H9 (cell line): ENCODE measurements around the gene ZNF407. TPM values are rescaled to one million over a fixed set of nuclear protein-coding genes. Genes with fewer than 3 reads are reported as not detected.

Experiments
- DNase-seq: peaks from one replicate; pipeline ENCODE4 v3.0.0-alpha.2; 2017
- H2AFZ ChIP-seq: one replicate; pipeline ENCODE4 v1.6.1; 2013; ENCODE audit warnings: mild to moderate bottlenecking, low read length, control low read depth, moderate library complexity
- H2AK5ac ChIP-seq: 2 replicates; pipeline ENCODE4 v1.6.1; 2013; ENCODE audit warnings: low read length, control low read depth, mixed read lengths; ENCODE audit not compliant: insufficient read length
- H2BK120ac ChIP-seq: one replicate; pipeline ENCODE4 v1.6.1; 2013; ENCODE audit warnings: low read depth, mild to moderate bottlenecking, low read length, control low read depth, inconsistent platforms; ENCODE audit not compliant: poor library complexity, severe bottlenecking
- H2BK12ac ChIP-seq: 2 replicates; pipeline ENCODE4 v1.6.1; 2013; ENCODE audit warnings: low read length, control low read depth, mixed read lengths, low read depth; ENCODE audit not compliant: insufficient read length
- H2BK15ac ChIP-seq: 2 replicates; pipeline ENCODE4 v1.6.1; 2013; ENCODE audit warnings: low read depth, low read length, control low read depth
- H2BK20ac ChIP-seq: one replicate; pipeline ENCODE4 v1.6.1; 2013; ENCODE audit warnings: low read depth, mild to moderate bottlenecking, low read length, control low read depth, inconsistent platforms; ENCODE audit not compliant: poor library complexity, severe bottlenecking
- H2BK5ac ChIP-seq: 2 replicates; pipeline ENCODE4 v1.6.1; 2013; ENCODE audit warnings: low read length, control low read depth, mixed read lengths; ENCODE audit not compliant: insufficient read length
- H3K14ac ChIP-seq: 2 replicates; pipeline ENCODE4 v1.6.1; 2013; ENCODE audit warnings: low read length, control low read depth; ENCODE audit not compliant: insufficient read depth
- H3K18ac ChIP-seq: 2 replicates; pipeline ENCODE4 v1.6.1; 2013; ENCODE audit warnings: low read depth, mild to moderate bottlenecking, mixed read lengths, low read length, control low read depth; ENCODE audit not compliant: insufficient read length
- H3K23ac ChIP-seq: 2 replicates; pipeline ENCODE4 v1.6.1; 2013; ENCODE audit warnings: low read length, control low read depth, mixed read lengths, low read depth; ENCODE audit not compliant: insufficient read length
- H3K23me2 ChIP-seq: 2 replicates; pipeline ENCODE4 v1.6.1; 2013; ENCODE audit warnings: low read depth, mild to moderate bottlenecking, mixed read lengths, low read length, control low read depth; ENCODE audit not compliant: insufficient read length, poor library complexity, severe bottlenecking
- H3K27ac ChIP-seq: 2 replicates; pipeline ENCODE4 v1.5.1; 2013; ENCODE audit warnings: low read length, control low read depth, mixed read lengths, low read depth; ENCODE audit not compliant: insufficient read length
- H3K27me3 ChIP-seq: 2 replicates; pipeline ENCODE4 v1.6.1; 2013; ENCODE audit warnings: low read length, control low read depth, inconsistent platforms; ENCODE audit not compliant: insufficient read depth
- H3K4ac ChIP-seq: 2 replicates; pipeline ENCODE4 v1.6.1; 2013; ENCODE audit warnings: low read depth, mild to moderate bottlenecking, control low read depth, inconsistent platforms, low read length, moderate library complexity
- H3K4me1 ChIP-seq: 2 replicates; pipeline ENCODE4 v1.6.1; 2013; ENCODE audit warnings: low read length, control low read depth, inconsistent platforms; ENCODE audit not compliant: insufficient read depth
- H3K4me2 ChIP-seq: 2 replicates; pipeline ENCODE4 v1.6.1; 2013; ENCODE audit warnings: low read length, control low read depth, mixed read lengths; ENCODE audit not compliant: insufficient read length, insufficient read depth
- H3K56ac ChIP-seq: 2 replicates; pipeline ENCODE4 v1.6.1; 2013; ENCODE audit warnings: low read depth, mild to moderate bottlenecking, mixed read lengths, low read length, control low read depth; ENCODE audit not compliant: insufficient read length
- H3K79me1 ChIP-seq: 2 replicates; pipeline ENCODE4 v1.6.1; 2013; ENCODE audit warnings: low read depth, mild to moderate bottlenecking, moderate library complexity, low read length, control low read depth, inconsistent platforms; ENCODE audit not compliant: insufficient read depth, poor library complexity, severe bottlenecking
- H3K79me2 ChIP-seq: 2 replicates; pipeline ENCODE4 v1.6.1; 2013; ENCODE audit warnings: low read length, control low read depth, inconsistent platforms; ENCODE audit not compliant: insufficient read depth
- H3K9ac ChIP-seq: 2 replicates; pipeline ENCODE4 v1.6.1; 2013; ENCODE audit warnings: low read length, control low read depth, mixed read lengths; ENCODE audit not compliant: insufficient read length; ENCODE audit errors: extremely low read depth
- H3K9me3 ChIP-seq: one replicate; pipeline ENCODE4 v1.6.1; 2013; ENCODE audit warnings: low read depth, low read length, inconsistent platforms; ENCODE audit not compliant: control insufficient read depth
- H3T11ph ChIP-seq: one replicate; pipeline ENCODE4 v1.6.1; 2013; ENCODE audit warnings: mild to moderate bottlenecking, low read length, control low read depth, inconsistent platforms
- H4K20me1 ChIP-seq: one replicate; pipeline ENCODE4 v1.6.1; 2013; ENCODE audit not compliant: control insufficient read depth, insufficient read length, insufficient read depth
- H4K5ac ChIP-seq: 2 replicates; pipeline ENCODE4 v1.6.1; 2013; ENCODE audit warnings: low read depth, mild to moderate bottlenecking, mixed read lengths, low read length, control low read depth; ENCODE audit not compliant: insufficient read length
- H4K8ac ChIP-seq: replicated peaks from 2 replicates; pipeline ENCODE4 v1.6.1; 2013; ENCODE audit warnings: low read length, control low read depth, mixed read lengths, low read depth; ENCODE audit not compliant: insufficient read length
- H4K91ac ChIP-seq: 2 replicates; pipeline ENCODE4 v1.6.1; 2013; ENCODE audit warnings: low read depth, mild to moderate bottlenecking, moderate library complexity, mixed read lengths, low read length, control low read depth; ENCODE audit not compliant: insufficient read length
- H3K27ac Mint-ChIP-seq, 3 experiments: 2 replicates in 2 of 3; 3 replicates in 1 of 3; pipeline ENCODE4 v1.8.0; 2020 to 2021; ENCODE audit warnings: mixed read lengths in 3 of 3, mild to moderate bottlenecking in 1 of 3, moderate library complexity in 1 of 3
- H3K27me3 Mint-ChIP-seq: 2 replicates; pipeline ENCODE4 v1.8.0; 2021; ENCODE audit warnings: low read depth, mild to moderate bottlenecking, moderate library complexity, mixed read lengths
- H3K36me3 Mint-ChIP-seq, 3 experiments: 2 replicates in 2 of 3; 3 replicates in 1 of 3; pipeline ENCODE4 v1.8.0; 2020 to 2021; ENCODE audit warnings: low read depth in 3 of 3, mixed read lengths in 3 of 3; ENCODE audit not compliant: insufficient read depth in 1 of 3
- H3K4me1 Mint-ChIP-seq, 2 experiments: 2 replicates each; pipeline ENCODE4 v1.8.0; 2020; ENCODE audit warnings: mixed read lengths in 2 of 2
- H3K4me3 Mint-ChIP-seq, 2 experiments: 2 replicates in 1 of 2; 3 replicates in 1 of 2; pipeline ENCODE4 v1.8.0; 2020 to 2021; ENCODE audit warnings: mild to moderate bottlenecking in 2 of 2, mixed read lengths in 2 of 2, moderate library complexity in 1 of 2
- H3K9me3 Mint-ChIP-seq, 2 experiments: 2 replicates in 1 of 2; 3 replicates in 1 of 2; pipeline ENCODE4 v1.8.0; 2020; ENCODE audit warnings: mild to moderate bottlenecking in 2 of 2, mixed read lengths in 2 of 2, moderate library complexity in 1 of 2
- WGBS: extraction: QIAGEN DNeasy Blood & Tissue Kit; methylation state at CpG from one replicate; pipeline ENCODE4 v1.1.7; 2013; ENCODE audit warnings: missing lambda C conversion rate, low lambda C conversion rate, mixed read lengths; ENCODE audit not compliant: insufficient read length; ENCODE audit errors: extremely low coverage; 5-methylcytosine and 5-hydroxymethylcytosine counted together
- total RNA-seq: library from RNA; stranded (reverse); gene quantifications from 2 replicates; pipeline ENCODE4 v1.2.1, GENCODE V29; 2021
- TF ChIP-seq, protein P1 (sequence below): fragments of 200-600 bp; sonication (generic); conservative IDR thresholded peaks from 3 replicates; pipeline ENCODE4 v1.8.0; 2021; ENCODE audit warnings: antibody characterized with exemption, mild to moderate bottlenecking

Gene ZNF407
- total RNA-seq, 1 experiment from 2014 or later, result 8.7 TPM

DNA sequence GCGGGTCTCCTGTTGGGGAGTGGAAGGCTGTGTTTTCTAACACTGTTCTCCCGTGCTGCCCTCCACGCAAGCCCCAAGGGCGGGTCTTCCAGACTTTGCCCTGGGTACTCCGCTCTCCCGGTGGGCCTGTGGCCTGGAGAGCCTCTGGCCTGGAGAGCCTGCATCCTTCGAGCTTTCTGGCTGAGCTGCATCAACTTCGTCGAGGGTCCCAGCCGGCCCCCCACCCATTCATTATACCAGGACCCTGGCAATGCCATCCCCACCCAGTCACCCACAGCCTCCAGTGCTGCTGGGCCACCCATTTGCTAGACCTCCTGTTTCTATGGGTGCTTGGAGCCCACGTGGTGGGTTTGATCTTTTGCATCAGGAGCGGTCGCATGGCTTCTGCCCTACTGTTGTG is 509.1 kb downstream of the ZNF407 start:
- no peak for DNase-seq
- Histone ChIP-seq H4K20me1 (no peaks in the 10 kb centered on the region), H2BK5ac (no peak overlapping the region), H3K79me2 (no peaks in the 10 kb centered on the region), H3K23me2 (no peaks in the 10 kb centered on the region), H2AFZ (no peak overlapping the region), H3K27me3 (no peaks in the 10 kb centered on the region), H3K23ac (no peak overlapping the region), H3K56ac (no peak overlapping the region), H3K27ac (no peak overlapping the region), H3K18ac (no peak overlapping the region), H2BK12ac (no peak overlapping the region), H4K8ac (no peak overlapping the region), H3K4me2 (no peak overlapping the region), H3K9me3 (peaks cover 2% of the 10 kb centered on the region), H4K5ac (no peak overlapping the region), H2BK120ac (no peak overlapping the region), H3K4ac (no peak overlapping the region), H4K91ac (no peak overlapping the region), H3K14ac (no peak overlapping the region), H2BK20ac (no peak overlapping the region), H3K4me1 (no peaks in the 10 kb centered on the region; the same call in 1 of the 2 replicates), H3T11ph (no peak overlapping the region), H3K79me1 (no peaks in the 10 kb centered on the region), H3K9ac (no peak overlapping the region), H2AK5ac (no peak overlapping the region), H2BK15ac (no peak overlapping the region)
- TF ChIP-seq, protein P1, sequence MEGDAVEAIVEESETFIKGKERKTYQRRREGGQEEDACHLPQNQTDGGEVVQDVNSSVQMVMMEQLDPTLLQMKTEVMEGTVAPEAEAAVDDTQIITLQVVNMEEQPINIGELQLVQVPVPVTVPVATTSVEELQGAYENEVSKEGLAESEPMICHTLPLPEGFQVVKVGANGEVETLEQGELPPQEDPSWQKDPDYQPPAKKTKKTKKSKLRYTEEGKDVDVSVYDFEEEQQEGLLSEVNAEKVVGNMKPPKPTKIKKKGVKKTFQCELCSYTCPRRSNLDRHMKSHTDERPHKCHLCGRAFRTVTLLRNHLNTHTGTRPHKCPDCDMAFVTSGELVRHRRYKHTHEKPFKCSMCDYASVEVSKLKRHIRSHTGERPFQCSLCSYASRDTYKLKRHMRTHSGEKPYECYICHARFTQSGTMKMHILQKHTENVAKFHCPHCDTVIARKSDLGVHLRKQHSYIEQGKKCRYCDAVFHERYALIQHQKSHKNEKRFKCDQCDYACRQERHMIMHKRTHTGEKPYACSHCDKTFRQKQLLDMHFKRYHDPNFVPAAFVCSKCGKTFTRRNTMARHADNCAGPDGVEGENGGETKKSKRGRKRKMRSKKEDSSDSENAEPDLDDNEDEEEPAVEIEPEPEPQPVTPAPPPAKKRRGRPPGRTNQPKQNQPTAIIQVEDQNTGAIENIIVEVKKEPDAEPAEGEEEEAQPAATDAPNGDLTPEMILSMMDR, result no peak
- H3K36me3 Mint-ChIP-seq, result peaks cover 3 to 4% (median 4%) of the 10 kb centered on the region in 3 experiments
- no peak overlapping the region for H3K4me3 Mint-ChIP-seq
- H3K9me3 Mint-ChIP-seq, result peaks cover 6% of the 10 kb centered on the region in 2 experiments
- H3K27ac Mint-ChIP-seq, result no peak overlapping the region; a peak in 1 of 7 replicates
- H3K4me1 Mint-ChIP-seq, result peaks cover 0 to 10% of the 10 kb centered on the region in 2 experiments; a peak in 2 of 4 replicates
- WGBS, result no CpG with 5 or more reads among the region's 13 CpGs
- no peaks in the 10 kb centered on the region for H3K27me3 Mint-ChIP-seq
